Heart right ventricle (tissue), 16 donors: Measurements from ENCODE around the gene ARHGEF4. TPM values are rescaled to one million over a fixed set of nuclear protein-coding genes. Genes with fewer than 3 reads are reported as not detected.

Source experiments
- ATAC-seq, 8 donors: fragments of 200-7000 bp; cut with Tn5 transposase; one replicate each; pipeline ENCODE4 v1.9.1; 2020; ENCODE audit warnings: mild to moderate bottlenecking in 8 of 8, moderate library complexity in 8 of 8, moderate number of reproducible peaks in 1 of 8
- DNase-seq, 2 donors: peaks; one replicate each; pipeline ENCODE4 v3.0.0-alpha.2; 2020
- H3K27ac ChIP-seq, 10 donors: fragments of 200-600 bp; sonication (generic) in 2 of 10; one replicate each; pipeline versions ENCODE4 v1.5.0 to v1.8.0; 2020 to 2022; ENCODE audit warnings: mild to moderate bottlenecking in 3 of 10
- H3K27me3 ChIP-seq, 7 donors: fragments of 200-600 bp; one replicate each; pipeline ENCODE4 v1.8.0; 2021 to 2022; ENCODE audit warnings: mild to moderate bottlenecking in 2 of 7
- H3K36me3 ChIP-seq, 9 donors: fragments of 200-600 bp; sonication (generic) in 1 of 9; one replicate each; pipeline versions ENCODE4 v1.5.0 to v1.8.0; 2020 to 2022; ENCODE audit warnings: mild to moderate bottlenecking in 2 of 9
- H3K4me1 ChIP-seq, 9 donors: fragments of 200-600 bp; sonication (generic) in 1 of 9; one replicate each; pipeline versions ENCODE4 v1.5.0 to v1.8.0; 2020 to 2022; ENCODE audit warnings: mild to moderate bottlenecking in 4 of 9
- H3K4me3 ChIP-seq, 10 donors: fragments of 200-600 bp; sonication (generic) in 2 of 10; one replicate each; pipeline versions ENCODE4 v1.5.0 to v1.8.0; 2020 to 2022; ENCODE audit warnings: mild to moderate bottlenecking in 7 of 10, moderate library complexity in 2 of 10
- H3K9me3 ChIP-seq, 11 donors: fragments of 200-600 bp in 10 of 11; sonication (generic) in 2 of 11; one replicate each; pipeline versions ENCODE4 v1.5.0 to v1.8.0; 2013 to 2022; ENCODE audit warnings: mild to moderate bottlenecking in 2 of 11, control low read depth in 1 of 11, moderate library complexity in 1 of 11
- CTCF ChIP-seq, 9 donors: fragments of 200-600 bp; sonication (generic) in 2 of 9; IDR thresholded peaks; one replicate each; pipeline versions ENCODE4 v1.5.0 to v1.8.0; 2021 to 2022; ENCODE audit warnings: antibody characterized with exemption in 9 of 9, mild to moderate bottlenecking in 5 of 9, moderate library complexity in 1 of 9
- WGBS, 2 donors: extraction: QIAGEN DNeasy Blood & Tissue Kit; methylation state at CpG; one replicate each; pipeline ENCODE4 v1.1.7; 2013; ENCODE audit warnings: inconsistent platforms in 1 of 2; 5-methylcytosine and 5-hydroxymethylcytosine counted together
- intact Hi-C, 10 donors: fragments of 100-400 bp; cut with DNase I; formaldehyde crosslinking; loops; one replicate each; pipeline versions ENCODE4 v1.11.1 to v1.14.2; 2022
- polyA plus RNA-seq, 2 donors: library from polyadenylated mRNA; stranded (reverse); fragments of 200-250 nt; gene quantifications; one replicate each; pipeline ENCODE4 v1.2.3, GENCODE V29; 2013
- total RNA-seq, 10 donors: library from RNA; stranded (reverse); fragmentation: NEBNext Ultra II Directional in 3 of 10; extraction: Animal tissue kit (Norgen Biotek cat#: 25700) in 3 of 10; gene quantifications; one replicate each; pipeline versions ENCODE4 v1.2.1 to v1.2.4, GENCODE V29; 2021 to 2023
- donor health status: Arrhythmogenic right ventricular cardiomyopathy.
- donor health status: ischemic (EF 13 %, LVEDD 7.1; RV severe dilation, severe dysfunction).
- donor health status: healthy with polysubstance abuse.
- donor health status: DM: no; HTN: yes; CAD: no.
- donor health status: DM: no; HTN: no; CAD: no.
- donor health status: ischemic (EF 25% LVEDD 6.9; RV normal size, moderate dysfunction).
- donor health status: ischemic (EF 25% LVEDD 5.7; RV mildly dilated, moderate dysfunction).
- donor health status: healthy.
- donor health status: DM: yes; HTN: yes; CAD: no.
- donor health status: Ischemic cardiomyopathy.
- donor health status: ischemic (EF 35%, LVEDD 5.7; RV mildly dilated, moderate dysfunction).
- donor health status: nonischemic (EF 11% LVEDD 7.7; RV severe dilation, severe dysfunction).
- donor health status: DM: yes; HTN: yes; CAD: no.
- donor health status: PGD.
- donor health status: ischemic (EF 29% LVEDD 5.4; RV normal size, mild dysfunction).
- donor health status: nonischemic (EF 23%, LVEDD 6.1; RV moderate dilation, normal function).

Gene ARHGEF4
- total and polyA plus RNA-seq, 12 donors: 0.67 to 6.5 (median 3.4) TPM

- intact Hi-C loops: no loop called here
- H3K4me3 ChIP-seq: no peak overlapping the region
- H3K9me3 ChIP-seq: peaks cover 0 to 4% (median 0%) of the 10 kb centered on the region in 11 donors
- 83 to 84% methylated on average over 18 of the region's 18 CpGs for WGBS, 2 donors
- no peaks in the 10 kb centered on the region for H3K36me3 ChIP-seq
- ATAC-seq: no peak
- peaks cover 0 to 5% (median 0%) of the 10 kb centered on the region in 9 donors for H3K4me1 ChIP-seq
- no peak for TF ChIP-seq CTCF (IDR thresholded peaks at IDR 0.05)
- peaks cover 0 to 6% (median 0%) of the 10 kb centered on the region in 7 donors for H3K27me3 ChIP-seq
- H3K27ac ChIP-seq: no peak overlapping the region
- no peak for DNase-seq
Observed at GRCh38 chr2:130852521-130853115, 15.9 kb downstream of the ARHGEF4 start.

- H3K36me3 ChIP-seq: no peaks in the 10 kb centered on the region
Observed at GRCh38 chr2:130853391-130853790, 16.7 kb downstream of the ARHGEF4 start.

GRCh38 chr2:130854301-130854700, 17.6 kb downstream of the ARHGEF4 start:
- no peak for ATAC-seq
- intact Hi-C loops: no loop called here
- 80 to 86% methylated on average over 5 of the region's 5 CpGs for WGBS, 2 donors

More at GRCh38 chr2:130853391-130853790, 16.7 kb downstream of the ARHGEF4 start:
- WGBS, 2 donors: 72 to 79% methylated on average over 8 of the region's 8 CpGs
- Histone ChIP-seq H3K27ac (no peak overlapping the region), H3K4me1 (peaks cover 0 to 5% (median 0%) of the 10 kb centered on the region in 9 donors), H3K9me3 (peaks cover 0 to 4% (median 0%) of the 10 kb centered on the region in 11 donors), H3K27me3 (peaks cover 0 to 6% (median 0%) of the 10 kb centered on the region in 7 donors), H3K4me3 (no peak overlapping the region)
- no peak for TF ChIP-seq CTCF (IDR thresholded peaks at IDR 0.05)
- intact Hi-C loops: no loop called here
- no peak for DNase-seq
- peak in 1 of 8 donors; percentile 36 for ATAC-seq

More at GRCh38 chr2:130854301-130854700, 17.6 kb downstream of the ARHGEF4 start:
- H3K36me3 ChIP-seq: no peaks in the 10 kb centered on the region
- no peak overlapping the region for H3K27ac ChIP-seq
- H3K4me1 ChIP-seq: peaks cover 0 to 5% (median 0%) of the 10 kb centered on the region in 9 donors
- peaks cover 0 to 6% (median 0%) of the 10 kb centered on the region in 7 donors for H3K27me3 ChIP-seq
- peaks cover 0 to 4% (median 0%) of the 10 kb centered on the region in 11 donors for H3K9me3 ChIP-seq
- TF ChIP-seq CTCF (IDR thresholded peaks at IDR 0.05): no peak
- DNase-seq: no peak
- H3K4me3 ChIP-seq: no peak overlapping the region
